GM18868 (cell line): Measurements from ENCODE around the gene SEC31A.
"Not testable (repeated sequence)": the region's sequence is repeated elsewhere in the genome, so short reads cannot be mapped to it uniquely, and the experiment has no call there.

Experiments used
- ATAC-seq: cut with Tn5 transposase; IDR thresholded peaks from one replicate; pipeline ENCODE4 v1.9.1; 2021; ENCODE audit warnings: mild to moderate bottlenecking, moderate library complexity; ENCODE audit not compliant: unreplicated experiment

Gene SEC31A

GRCh38 chr4:82893942-82894341 lies 3.0 kb upstream of the SEC31A start:
- ATAC-seq = no peak

- no peak for ATAC-seq
These were observed 1.5 kb upstream of the SEC31A start for GRCh38 chr4:82892467-82892802.

- no peak for ATAC-seq
These were observed 934 bp upstream of the SEC31A start for GRCh38 chr4:82891707-82892466.

GRCh38 chr4:82890528-82890900 lies 439 bp downstream of the SEC31A start:
- no peak for ATAC-seq

GRCh38 chr4:82889287-82889686 lies 1.7 kb downstream of the SEC31A start:
- ATAC-seq = no peak

- ATAC-seq = no peak
These were observed 4.6 kb downstream of the SEC31A start for GRCh38 chr4:82886147-82886942.

- no peak for ATAC-seq
These were observed 5.5 kb downstream of the SEC31A start for GRCh38 chr4:82885410-82885809.

GRCh38 chr4:82868572-82868971 lies 22.4 kb downstream of the SEC31A start:
- ATAC-seq = no peak

- ATAC-seq = no peak
These were observed 24.1 kb downstream of the SEC31A start for GRCh38 chr4:82866706-82867385.

GRCh38 chr4:82866033-82866432 lies 24.9 kb downstream of the SEC31A start:
- ATAC-seq = not testable (repeated sequence)

GRCh38 chr4:82865592-82865991 lies 25.4 kb downstream of the SEC31A start:
- ATAC-seq = no peak

GRCh38 chr4:82864336-82864979 lies 26.5 kb downstream of the SEC31A start:
- ATAC-seq = no peak

- ATAC-seq = no peak
These were observed 29.4 kb downstream of the SEC31A start for GRCh38 chr4:82861529-82861928.

GRCh38 chr4:82860487-82860886 lies 30.5 kb downstream of the SEC31A start:
- ATAC-seq = not testable (repeated sequence)

GRCh38 chr4:82852751-82853285 lies 38.1 kb downstream of the SEC31A start:
- no peak for ATAC-seq

- ATAC-seq = no peak
These were observed 38.8 kb downstream of the SEC31A start for GRCh38 chr4:82851885-82852750.

- ATAC-seq = no peak
These were observed 39.6 kb downstream of the SEC31A start for GRCh38 chr4:82851318-82851717.

- no peak for ATAC-seq
These were observed 40.3 kb downstream of the SEC31A start for GRCh38 chr4:82850684-82851083.

- no peak for ATAC-seq
These were observed 42.2 kb downstream of the SEC31A start for GRCh38 chr4:82848706-82849105.

- no peak for ATAC-seq
These were observed 48.4 kb downstream of the SEC31A start for GRCh38 chr4:82842593-82842992.
